ENCODE data around the gene TNFAIP2. TPM values are rescaled to one million over a fixed set of nuclear protein-coding genes. Genes with fewer than 3 reads are reported as not detected.
A peak's percentile ranks its signal among the peaks of the same experiment; 100 is the strongest.

The TNFAIP2 gene
- total and polyA plus RNA-seq, 4 donors = 65.6 to 519 (median 226) TPM

DNA sequence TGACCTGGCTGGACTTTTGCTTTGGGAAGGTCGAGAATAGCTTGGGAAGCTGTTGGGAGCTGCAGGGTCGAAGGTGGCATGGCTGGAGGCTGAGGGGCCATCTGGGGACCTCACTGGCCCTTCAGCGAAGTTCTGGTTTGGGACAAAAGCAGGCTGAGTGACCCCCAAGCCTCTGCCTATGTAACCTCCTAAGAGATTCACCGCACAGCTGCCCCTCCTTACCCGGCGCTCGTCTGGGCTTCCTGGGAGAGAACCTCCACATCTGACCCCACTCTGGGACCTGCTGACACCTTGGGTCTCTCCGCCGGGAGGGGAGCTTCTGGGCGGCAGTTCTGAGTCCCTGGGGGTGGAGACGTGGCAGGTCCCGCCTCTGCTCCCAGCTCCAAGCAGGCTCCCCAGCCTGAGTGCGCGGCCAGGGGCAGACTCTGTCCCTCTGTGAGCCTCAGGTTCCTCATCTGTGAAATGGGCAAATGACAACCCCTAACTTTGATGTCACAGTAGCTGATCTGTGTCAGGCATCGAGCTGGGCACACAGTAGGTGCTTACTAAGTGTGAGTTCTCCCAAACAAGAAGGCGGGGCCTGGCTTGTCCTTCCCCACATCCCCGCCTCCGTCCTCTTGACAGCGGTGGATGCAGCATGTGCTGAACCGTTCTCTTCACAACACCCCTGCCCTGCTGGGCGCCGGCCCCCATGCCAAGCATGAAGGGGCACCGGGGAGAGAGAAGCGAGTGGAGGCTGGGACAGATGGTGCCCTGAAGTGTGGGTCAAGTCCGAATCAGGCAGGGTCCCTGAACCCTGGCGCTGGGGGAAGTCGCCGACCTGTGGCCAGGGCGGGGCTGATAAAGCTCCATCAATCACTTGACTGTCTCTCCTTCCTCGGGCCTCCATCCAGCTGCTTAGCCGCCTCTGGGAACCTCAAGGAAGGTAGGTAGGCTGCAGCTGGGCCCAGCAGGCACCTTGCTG lies 25.0 kb upstream of the TNFAIP2 start:
- Histone ChIP-seq H3K9ac (ENCODE audit: insufficient read depth in 1 of 2, low read length in 2 of 2) (no peak overlapping the region), H3K36me3 (ENCODE audit: control insufficient read depth in 4 of 4, insufficient read depth in 4 of 4, low read length in 4 of 4) (no peaks in the 10 kb centered on the region), H3K27ac (ENCODE audit: low read depth in 1 of 2, low read length in 1 of 2) (no peak overlapping the region), H3K9me3 (ENCODE audit: control insufficient read depth in 4 of 4, insufficient read depth in 3 of 4, low read length in 3 of 4) (peaks cover 0 to 4% (median 0%) of the 10 kb centered on the region in 4 donors), H3K4me1 (ENCODE audit: control insufficient read depth in 5 of 5, insufficient read depth in 5 of 5, low read length in 5 of 5) (peaks cover 0 to 25% (median 10%) of the 10 kb centered on the region in 5 donors), H3K4me3 (no peak overlapping the region), H3K27me3 (ENCODE audit: control insufficient read depth in 3 of 3, insufficient read depth in 3 of 3, low read length in 2 of 3) (peaks cover 0 to 12% (median 8%) of the 10 kb centered on the region in 3 donors)
- ATAC-seq (ENCODE audit: insufficient read depth, low FRiP score) (no peak), DNase-seq (no peak)
- TF ChIP-seq, protein P1, sequence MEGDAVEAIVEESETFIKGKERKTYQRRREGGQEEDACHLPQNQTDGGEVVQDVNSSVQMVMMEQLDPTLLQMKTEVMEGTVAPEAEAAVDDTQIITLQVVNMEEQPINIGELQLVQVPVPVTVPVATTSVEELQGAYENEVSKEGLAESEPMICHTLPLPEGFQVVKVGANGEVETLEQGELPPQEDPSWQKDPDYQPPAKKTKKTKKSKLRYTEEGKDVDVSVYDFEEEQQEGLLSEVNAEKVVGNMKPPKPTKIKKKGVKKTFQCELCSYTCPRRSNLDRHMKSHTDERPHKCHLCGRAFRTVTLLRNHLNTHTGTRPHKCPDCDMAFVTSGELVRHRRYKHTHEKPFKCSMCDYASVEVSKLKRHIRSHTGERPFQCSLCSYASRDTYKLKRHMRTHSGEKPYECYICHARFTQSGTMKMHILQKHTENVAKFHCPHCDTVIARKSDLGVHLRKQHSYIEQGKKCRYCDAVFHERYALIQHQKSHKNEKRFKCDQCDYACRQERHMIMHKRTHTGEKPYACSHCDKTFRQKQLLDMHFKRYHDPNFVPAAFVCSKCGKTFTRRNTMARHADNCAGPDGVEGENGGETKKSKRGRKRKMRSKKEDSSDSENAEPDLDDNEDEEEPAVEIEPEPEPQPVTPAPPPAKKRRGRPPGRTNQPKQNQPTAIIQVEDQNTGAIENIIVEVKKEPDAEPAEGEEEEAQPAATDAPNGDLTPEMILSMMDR (IDR thresholded peaks at IDR 0.05; ENCODE audit: control extremely low read depth, extremely low read depth) = no peak
- WGBS, 2 donors = 81 to 84% methylated on average over 31 of the region's 31 CpGs

DNA sequence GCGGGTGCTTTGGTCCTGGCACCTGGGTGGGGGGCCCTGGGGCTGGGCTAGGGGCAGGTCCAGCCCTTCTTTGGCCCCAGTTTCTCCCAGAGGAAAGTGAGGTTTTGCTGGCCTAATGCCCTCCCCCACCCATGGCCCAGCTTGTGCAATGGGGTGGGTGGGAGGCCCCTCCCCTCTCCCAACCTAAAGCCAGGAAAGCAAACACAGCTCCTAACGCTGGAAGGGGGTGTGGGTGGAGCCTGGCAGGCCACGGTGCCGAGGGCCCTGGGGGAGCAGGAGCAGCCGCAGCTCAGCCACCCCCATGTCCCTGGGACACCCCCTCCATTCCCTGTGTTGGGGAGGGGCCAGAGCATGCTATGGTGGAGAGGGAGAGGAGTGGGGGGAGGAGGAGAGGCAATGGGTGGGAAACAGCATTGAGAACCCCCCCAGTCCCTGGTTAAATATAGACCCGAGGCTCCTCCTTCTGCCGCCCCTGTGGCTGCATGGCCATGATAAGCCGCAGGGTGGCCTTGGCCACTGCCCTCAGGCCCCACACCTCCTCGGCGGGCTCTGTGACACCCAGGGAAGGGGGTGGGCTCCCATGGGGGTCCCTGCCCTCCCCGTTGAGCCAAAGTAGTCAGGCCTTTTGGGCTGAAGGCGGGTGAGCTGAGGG lies 24.1 kb upstream of the TNFAIP2 start:
- peaks cover 0 to 25% (median 14%) of the 10 kb centered on the region in 5 donors for H3K4me1 ChIP-seq (ENCODE audit: control insufficient read depth in 5 of 5, insufficient read depth in 5 of 5, low read length in 5 of 5)
- DNase-seq = peak in 2 of 3 donors; percentile 46 to 50
- peaks cover 0 to 4% (median 0%) of the 10 kb centered on the region in 4 donors for H3K9me3 ChIP-seq (ENCODE audit: control insufficient read depth in 4 of 4, insufficient read depth in 3 of 4, low read length in 3 of 4)
- H3K36me3 ChIP-seq (ENCODE audit: control insufficient read depth in 4 of 4, insufficient read depth in 4 of 4, low read length in 4 of 4) = no peaks in the 10 kb centered on the region
- no peak overlapping the region for H3K9ac ChIP-seq (ENCODE audit: insufficient read depth in 1 of 2, low read length in 2 of 2)
- no peak overlapping the region for H3K27ac ChIP-seq (ENCODE audit: low read depth in 1 of 2, low read length in 1 of 2)
- peaks cover 0 to 20% (median 12%) of the 10 kb centered on the region in 3 donors for H3K27me3 ChIP-seq (ENCODE audit: control insufficient read depth in 3 of 3, insufficient read depth in 3 of 3, low read length in 2 of 3)
- TF ChIP-seq, protein P1 (IDR thresholded peaks at IDR 0.05; ENCODE audit: control extremely low read depth, extremely low read depth) = no peak
- no peak for ATAC-seq (ENCODE audit: insufficient read depth, low FRiP score)
- WGBS, 2 donors = 67 to 69% methylated on average over 11 to 12 of the region's 12 CpGs
- no peak overlapping the region for H3K4me3 ChIP-seq

DNA sequence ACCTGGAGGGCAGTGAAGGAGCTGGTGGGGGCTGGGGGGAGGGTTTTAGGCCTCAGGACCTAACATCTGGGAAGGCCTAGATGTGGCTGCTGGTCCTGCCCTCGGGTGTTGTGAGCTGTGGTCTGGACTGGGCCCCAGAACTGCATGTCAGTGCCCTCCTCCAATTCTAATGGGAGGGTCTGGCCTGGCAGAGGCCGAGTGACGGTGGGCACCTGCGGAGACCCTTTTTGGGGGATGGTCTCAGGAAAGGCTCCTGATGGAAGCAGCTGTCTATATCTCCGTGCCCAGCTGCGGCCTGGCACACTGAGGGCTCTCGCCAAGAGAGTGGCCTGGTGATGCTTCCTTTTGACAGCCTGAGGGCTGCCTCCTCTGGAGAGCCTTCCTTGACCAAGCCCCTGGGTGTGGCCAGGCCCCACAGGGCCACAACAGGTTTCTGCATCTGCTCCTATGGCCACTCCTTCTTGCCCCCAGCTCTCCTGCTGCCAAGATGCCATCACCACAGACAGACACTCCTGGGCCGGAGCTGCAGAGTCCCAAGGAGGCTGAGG lies 23.5 kb upstream of the TNFAIP2 start:
- H3K27me3 ChIP-seq (ENCODE audit: control insufficient read depth in 3 of 3, insufficient read depth in 3 of 3, low read length in 2 of 3) = peaks cover 0 to 24% (median 13%) of the 10 kb centered on the region in 3 donors
- H3K4me1 ChIP-seq (ENCODE audit: control insufficient read depth in 5 of 5, insufficient read depth in 5 of 5, low read length in 5 of 5) = peaks cover 0 to 22% (median 19%) of the 10 kb centered on the region in 5 donors
- H3K9ac ChIP-seq (ENCODE audit: insufficient read depth in 1 of 2, low read length in 2 of 2) = no peak overlapping the region
- H3K36me3 ChIP-seq (ENCODE audit: control insufficient read depth in 4 of 4, insufficient read depth in 4 of 4, low read length in 4 of 4) = no peaks in the 10 kb centered on the region
- H3K4me3 ChIP-seq = no peak overlapping the region
- TF ChIP-seq, protein P1 (IDR thresholded peaks at IDR 0.05; ENCODE audit: control extremely low read depth, extremely low read depth) = no peak
- peaks cover 0 to 4% (median 0%) of the 10 kb centered on the region in 4 donors for H3K9me3 ChIP-seq (ENCODE audit: control insufficient read depth in 4 of 4, insufficient read depth in 3 of 4, low read length in 3 of 4)
- ATAC-seq (ENCODE audit: insufficient read depth, low FRiP score) = no peak
- 92 to 93% methylated on average over 8 of the region's 8 CpGs for WGBS, 2 donors
- DNase-seq = no peak
- H3K27ac ChIP-seq (ENCODE audit: low read depth in 1 of 2, low read length in 1 of 2) = no peak overlapping the region
